VCaP (cell line): ENCODE measurements around the gene GGA1.

Source experiments
- H3K27ac ChIP-seq: fragments of 450-650 bp; 2 replicates; pipeline ENCODE4 v1.5.1; 2017
- CTCF ChIP-seq: fragments of 450-650 bp; conservative IDR thresholded peaks from 2 replicates; pipeline ENCODE4 v1.5.1; 2017; ENCODE audit warnings: mild to moderate bottlenecking, moderate library complexity

Gene GGA1

DNA sequence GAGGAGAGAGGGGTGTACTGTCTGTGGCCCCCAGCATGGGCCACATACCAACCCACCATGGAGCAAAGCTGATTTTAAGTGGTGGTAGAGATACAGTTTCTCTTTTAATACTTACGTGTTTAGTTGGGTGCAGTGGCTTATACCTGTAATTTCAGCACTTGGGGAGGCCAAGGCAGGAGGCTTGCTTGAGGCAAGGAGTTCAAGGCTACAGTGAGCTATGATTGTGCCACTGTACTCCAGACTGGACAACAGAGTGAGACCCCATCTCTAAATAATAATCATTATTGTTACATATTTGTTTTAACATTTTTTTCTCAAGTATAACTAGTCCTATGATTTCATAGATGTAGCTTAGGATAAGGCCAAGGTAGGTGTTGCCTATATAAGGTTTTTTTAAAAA, 8.8 kb downstream of the GGA1 start:
- H3K27ac ChIP-seq: no peak overlapping the region
- TF ChIP-seq CTCF: no peak

- no peak overlapping the region for H3K27ac ChIP-seq
- TF ChIP-seq CTCF: no peak
These were observed 9.5 kb downstream of the GGA1 start for GRCh38 chr22:37618072-37618656.

DNA sequence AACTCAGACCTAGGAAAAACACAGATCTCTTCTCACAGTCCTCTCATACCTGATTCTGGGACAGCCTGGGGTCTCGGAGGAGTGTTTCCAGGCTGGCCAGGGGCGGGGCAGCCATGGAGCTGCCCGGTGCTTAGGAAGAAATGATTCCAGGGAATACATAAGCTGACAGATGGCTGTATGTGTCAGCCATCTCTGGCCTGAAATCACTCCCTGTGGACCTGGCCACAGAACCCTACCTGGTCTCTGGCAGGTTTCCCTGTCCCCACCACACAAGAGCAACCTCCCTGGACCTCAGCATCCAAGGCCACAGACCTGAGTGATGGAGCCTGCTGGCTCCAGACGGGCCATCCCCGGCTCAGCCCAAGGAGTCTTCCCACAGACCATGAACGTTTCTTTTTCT, 10.0 kb downstream of the GGA1 start:
- no peak overlapping the region for H3K27ac ChIP-seq

DNA sequence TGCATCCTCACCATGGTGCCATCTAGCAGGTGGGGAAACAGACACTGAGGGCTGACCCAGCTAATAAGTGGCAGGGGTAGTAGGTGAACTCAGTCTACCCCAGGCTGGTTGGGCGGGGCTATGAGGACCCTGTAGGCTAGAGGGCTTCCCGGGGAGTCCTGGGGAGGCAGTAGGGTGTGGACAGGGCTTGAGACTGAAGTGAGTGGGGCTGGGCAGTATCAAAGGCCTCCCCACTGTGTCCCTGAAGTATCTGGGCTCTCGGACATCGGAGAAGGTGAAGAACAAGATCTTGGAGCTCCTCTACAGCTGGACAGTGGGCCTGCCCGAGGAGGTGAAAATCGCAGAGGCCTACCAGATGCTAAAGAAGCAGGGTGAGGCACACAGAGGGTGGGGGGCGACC, 11.4 kb downstream of the GGA1 start:
- no peak for TF ChIP-seq CTCF
- no peak overlapping the region for H3K27ac ChIP-seq

More for the DNA sequence above, 10.0 kb downstream of the GGA1 start:
- TF ChIP-seq CTCF: no peak

DNA sequence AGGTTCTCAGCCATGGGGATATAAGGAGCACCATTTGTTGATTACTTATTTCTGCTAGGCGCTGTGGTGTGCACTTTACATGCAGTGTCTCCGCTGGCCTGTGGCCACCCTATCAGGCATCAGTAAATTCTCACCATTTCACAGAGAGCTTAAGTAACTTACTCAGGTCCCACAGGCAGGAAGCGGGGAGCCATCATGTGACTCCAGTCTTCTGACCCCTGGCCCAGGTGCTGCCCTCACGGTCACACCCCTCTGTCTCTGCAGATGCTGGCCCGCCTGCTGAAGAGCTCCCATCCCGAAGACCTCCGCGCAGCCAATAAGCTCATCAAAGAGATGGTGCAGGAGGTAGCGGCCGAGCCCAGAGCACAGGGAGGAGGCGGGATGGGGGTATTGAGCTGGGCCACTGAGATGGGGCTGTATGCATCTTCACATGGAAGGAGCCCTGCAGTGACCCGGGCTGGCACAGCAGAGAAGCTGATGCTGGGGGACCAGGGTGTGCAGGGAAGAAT, 12.8 kb downstream of the GGA1 start:
- H3K27ac ChIP-seq: no peak overlapping the region
- TF ChIP-seq CTCF: no peak

- no peak overlapping the region; the same call in 1 of the 2 replicates for H3K27ac ChIP-seq
- TF ChIP-seq CTCF: peak; percentile 93
These were observed 14.7 kb downstream of the GGA1 start for GRCh38 chr22:37623075-37624016.

GRCh38 chr22:37624017-37624365, 15.4 kb downstream of the GGA1 start:
- no peak overlapping the region; the same call in 1 of the 2 replicates for H3K27ac ChIP-seq
- no peak for TF ChIP-seq CTCF
